T-helper 2 cell treated with Interferon-gamma antibody and Interleukin-4, amounts not matched to agents 100 ng/mL and 5 ng/mL, for 36 hours (primary cell): ENCODE measurements around the gene SHC3. TPM values are rescaled to one million over a fixed set of nuclear protein-coding genes. Genes with fewer than 3 reads are reported as not detected.

ENCODE experiments used
- intact Hi-C: fragments of 100-400 bp; cut with micrococcal nuclease; formaldehyde crosslinking; loops from one replicate; pipeline ENCODE4 v1.15.1; 2023
- total RNA-seq: library from RNA; stranded (reverse); gene quantifications from 2 replicates; pipeline ENCODE4 v1.2.3, GENCODE V29; 2022

Gene SHC3
- total RNA-seq, 1 donor from 2014 or later = not detected

DNA sequence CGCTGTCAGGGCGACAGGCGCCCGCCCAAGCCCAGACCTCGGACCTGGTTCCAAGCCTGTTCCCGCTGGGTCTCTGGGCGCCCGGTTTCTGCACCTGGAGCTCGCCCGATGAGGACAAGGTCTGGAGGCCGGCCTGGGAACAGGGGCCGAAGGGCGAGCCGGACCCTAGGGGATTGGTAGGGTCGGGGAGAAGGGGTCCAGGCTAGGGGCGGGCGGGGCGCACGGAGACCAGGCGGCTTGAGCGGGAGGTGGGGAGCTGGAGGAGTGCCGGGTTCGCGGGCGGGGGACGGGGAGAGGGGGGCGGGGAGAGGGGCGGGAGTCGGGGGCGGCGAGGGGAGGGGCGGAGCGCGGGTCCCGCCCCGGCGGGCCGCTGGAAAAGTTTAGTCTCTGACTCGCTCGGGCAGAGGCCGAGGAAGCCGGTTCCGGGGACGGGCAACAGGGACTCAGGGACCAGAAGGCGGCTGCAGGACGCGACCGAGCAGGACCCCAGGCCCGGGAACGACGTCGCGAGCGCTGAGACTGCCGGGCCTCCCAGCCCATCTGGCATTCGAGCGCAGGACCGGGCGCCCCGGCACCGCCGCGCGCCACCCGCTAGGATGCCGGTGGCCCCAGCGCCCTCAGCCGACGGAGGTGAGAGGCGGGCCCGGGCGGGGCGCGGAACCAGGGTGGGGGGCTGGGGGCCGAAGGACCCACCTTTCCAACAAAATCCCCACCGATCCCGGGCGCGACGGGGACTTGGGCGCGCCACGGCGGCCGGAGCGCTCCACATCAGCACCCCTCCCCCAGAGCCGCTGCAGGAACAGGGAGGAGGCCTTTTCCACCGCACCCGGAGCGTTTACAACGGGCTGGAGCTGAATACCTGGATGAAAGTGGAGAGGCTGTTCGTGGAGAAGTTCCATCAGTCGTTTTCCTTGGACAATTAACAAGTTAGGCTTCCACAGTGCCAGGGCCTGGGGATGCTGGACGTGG lies 187.3 kb downstream of the SHC3 start, which contains the start of gene S1PR3:
TSS of gene S1PR3 (plus strand) at position 403 of the 969 bp plus-strand sequence. CDS start 9,733 bp downstream, outside the sequence.
- intact Hi-C loops = loop anchor here (5.0 kb wide), 1 partner anchor 1019 kb away; the partner anchor contains the start of gene CDK20

DNA sequence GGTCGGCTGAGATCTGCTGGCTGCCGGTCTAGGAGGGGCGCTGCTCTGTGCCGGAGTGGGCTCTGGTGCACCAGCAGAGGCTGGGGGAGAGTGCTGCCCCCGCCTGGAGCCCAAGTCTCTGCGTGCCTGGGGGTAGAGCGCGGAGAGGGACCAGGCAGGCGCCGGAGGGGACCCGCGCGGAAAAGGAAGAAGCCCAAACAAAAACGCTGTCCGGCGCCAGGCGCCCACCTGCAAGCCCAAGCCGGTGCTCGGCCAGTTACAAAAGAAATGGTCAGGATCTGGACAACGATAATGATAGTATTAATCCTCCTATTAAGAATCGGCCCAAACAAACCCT lies 187.9 kb downstream of the SHC3 start:
- intact Hi-C loops = loop anchor here (5.0 kb wide), 1 partner anchor 1018 kb away; the partner anchor contains the start of gene CDK20

DNA sequence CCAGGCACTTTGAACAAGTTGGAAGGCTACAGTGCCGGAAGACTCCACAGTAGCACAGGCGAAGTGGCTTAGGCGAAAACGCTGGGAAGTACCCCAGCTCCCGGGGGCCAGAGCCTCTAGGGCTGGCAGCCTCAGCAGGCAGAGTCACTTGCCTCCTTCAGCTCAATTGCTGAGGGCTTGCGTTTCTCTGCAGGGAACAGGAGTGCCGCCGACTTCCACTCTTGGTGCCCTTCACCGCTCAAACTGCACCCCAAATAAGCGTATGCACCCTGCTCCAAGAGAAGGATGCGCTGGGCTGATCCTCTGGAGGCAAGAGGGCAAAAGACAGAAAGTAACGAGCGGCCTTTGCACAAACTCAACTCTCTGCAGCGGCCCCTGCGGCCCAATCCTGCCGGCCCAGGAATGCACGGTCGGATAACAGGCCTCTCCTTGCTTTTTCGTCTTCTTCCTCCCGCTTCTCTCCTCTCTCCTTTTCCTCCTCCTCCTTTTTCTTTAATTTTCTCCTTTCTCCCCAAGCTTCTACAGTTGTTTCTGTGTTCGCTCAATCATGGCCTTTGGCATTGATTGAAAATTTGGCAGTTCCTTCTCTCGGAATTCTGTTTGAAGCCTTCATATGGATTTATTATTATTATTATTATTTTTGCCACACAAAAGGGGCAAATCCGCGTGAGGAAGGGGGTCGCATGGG lies 188.4 kb downstream of the SHC3 start:
- intact Hi-C loops = loop anchor here (5.0 kb wide), 1 partner anchor 1018 kb away; the partner anchor contains the start of gene CDK20

DNA sequence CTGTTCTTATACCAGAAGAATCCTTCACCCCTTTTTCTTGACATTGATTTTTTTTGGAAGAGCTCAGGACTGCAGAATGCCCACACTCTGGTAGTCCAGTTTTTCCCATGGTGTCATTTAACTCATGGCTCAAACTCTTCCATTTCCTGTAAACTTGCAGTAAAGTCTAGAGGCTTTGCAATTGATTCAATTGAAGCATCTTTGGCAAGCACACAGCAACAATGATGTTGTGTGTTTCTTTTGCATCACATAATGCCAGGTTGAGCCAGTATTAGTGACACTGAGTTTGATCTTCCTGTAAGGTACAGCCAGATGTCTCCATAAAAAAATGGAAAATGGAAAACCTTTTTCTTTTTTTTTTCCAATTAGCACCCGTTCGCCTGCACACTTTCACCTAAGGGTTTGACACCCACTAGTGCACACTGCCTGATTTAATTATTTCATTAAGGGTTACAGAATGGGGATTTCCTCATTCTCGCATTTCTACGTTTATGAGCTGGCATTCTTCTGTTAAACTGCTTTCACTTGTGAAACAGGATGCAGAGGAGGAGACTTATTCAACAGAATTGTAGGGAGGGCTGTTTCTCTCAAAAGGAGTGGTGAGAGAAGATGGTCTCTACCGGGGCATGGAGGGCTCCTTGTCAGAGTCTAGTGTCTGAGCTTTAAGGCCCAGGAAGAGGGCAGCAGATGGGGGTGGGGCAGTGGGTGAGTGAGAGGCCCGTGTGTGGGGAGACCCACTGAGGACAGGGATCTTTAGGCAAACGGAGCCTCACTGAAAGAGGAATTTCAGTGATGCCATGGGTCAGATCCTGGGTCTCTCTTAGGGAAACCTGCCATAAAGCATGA lies 189.6 kb downstream of the SHC3 start:
- intact Hi-C loops = loop anchor here (1.0 to 5.0 kb wide), 3 partner anchors 37 to 154 kb away; no protein-coding TSS in a partner anchor

DNA sequence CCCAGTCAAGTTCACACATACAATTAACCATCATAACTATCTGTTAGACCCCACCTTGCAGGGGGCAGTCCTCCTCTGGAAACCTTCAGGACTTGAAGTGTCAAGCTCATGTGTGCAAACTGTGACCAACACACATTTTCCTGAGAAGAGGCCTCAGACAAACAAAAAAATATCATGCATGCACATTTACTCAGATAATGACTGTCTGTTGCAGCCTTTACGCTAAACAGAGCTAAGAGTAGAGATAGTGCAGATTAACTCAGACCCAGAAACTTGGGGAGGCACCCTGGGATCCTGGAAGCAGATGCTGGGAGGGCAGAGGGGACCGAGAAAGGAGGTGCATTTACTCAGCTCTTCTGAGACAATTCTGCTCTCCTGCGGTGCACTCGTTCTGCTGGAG lies 191.0 kb downstream of the SHC3 start:
- intact Hi-C loops = loop anchor here (2.0 to 5.0 kb wide), 2 partner anchors 35 to 65 kb away; no protein-coding TSS in a partner anchor

DNA sequence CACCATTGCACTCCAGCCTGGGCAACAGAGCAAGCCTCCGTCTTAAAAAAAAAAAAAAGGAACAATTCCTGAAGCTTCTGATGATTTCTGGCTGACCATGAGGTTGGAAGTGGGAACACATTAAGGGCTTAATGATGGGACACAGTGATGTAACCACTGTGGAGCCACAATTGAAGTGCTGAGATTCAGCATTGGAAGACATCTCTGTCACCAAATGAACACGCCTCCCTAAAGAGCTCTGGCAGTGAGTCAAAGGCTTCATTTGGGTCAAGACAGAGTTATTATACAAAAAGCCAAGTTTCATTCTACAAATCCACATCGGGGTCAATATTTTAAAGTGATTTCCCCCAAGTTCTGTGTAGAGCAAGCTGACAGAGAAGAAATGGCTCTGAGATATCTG lies 191.8 kb downstream of the SHC3 start:
- intact Hi-C loops = loop anchor here (5.0 kb wide), 1 partner anchor 34 kb away; no protein-coding TSS in a partner anchor

DNA sequence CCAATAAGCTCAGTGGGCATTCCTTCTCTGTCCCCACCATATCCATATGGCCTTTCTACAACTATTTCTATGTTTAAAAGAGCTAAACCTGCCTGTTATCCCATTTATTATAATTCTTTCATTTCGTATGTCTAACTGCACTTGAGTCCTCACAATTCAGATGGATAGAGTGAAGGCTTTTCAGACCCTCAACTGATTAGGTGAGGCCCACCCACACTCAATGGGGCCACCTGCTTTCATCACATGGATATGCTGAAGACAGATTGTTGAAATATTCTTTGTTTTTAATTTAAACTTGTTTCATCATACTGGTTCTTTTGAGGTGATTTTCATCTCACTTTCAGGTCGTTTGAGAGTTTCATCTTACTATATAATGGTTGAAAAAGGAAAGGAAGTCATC lies 193.0 kb downstream of the SHC3 start:
- intact Hi-C loops = loop anchor here (5.0 kb wide), 1 partner anchor 33 kb away; no protein-coding TSS in a partner anchor

DNA sequence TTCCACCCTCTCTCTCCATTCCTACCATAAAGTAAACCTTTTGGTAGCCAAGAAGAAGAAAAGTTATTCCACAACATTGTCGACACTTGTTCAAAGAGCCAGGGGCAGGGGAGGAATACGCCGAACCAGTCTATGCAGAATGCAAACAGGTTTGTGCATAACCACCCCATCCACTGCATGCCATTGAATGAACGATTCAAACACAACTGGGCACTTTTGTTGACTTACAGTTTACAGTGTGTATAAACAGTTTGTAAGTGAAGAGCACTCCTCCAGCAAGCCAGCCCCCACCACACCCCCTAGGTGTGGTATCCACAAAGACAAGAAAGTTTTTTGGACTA lies 194.1 kb downstream of the SHC3 start:
- intact Hi-C loops = no loop called here

DNA sequence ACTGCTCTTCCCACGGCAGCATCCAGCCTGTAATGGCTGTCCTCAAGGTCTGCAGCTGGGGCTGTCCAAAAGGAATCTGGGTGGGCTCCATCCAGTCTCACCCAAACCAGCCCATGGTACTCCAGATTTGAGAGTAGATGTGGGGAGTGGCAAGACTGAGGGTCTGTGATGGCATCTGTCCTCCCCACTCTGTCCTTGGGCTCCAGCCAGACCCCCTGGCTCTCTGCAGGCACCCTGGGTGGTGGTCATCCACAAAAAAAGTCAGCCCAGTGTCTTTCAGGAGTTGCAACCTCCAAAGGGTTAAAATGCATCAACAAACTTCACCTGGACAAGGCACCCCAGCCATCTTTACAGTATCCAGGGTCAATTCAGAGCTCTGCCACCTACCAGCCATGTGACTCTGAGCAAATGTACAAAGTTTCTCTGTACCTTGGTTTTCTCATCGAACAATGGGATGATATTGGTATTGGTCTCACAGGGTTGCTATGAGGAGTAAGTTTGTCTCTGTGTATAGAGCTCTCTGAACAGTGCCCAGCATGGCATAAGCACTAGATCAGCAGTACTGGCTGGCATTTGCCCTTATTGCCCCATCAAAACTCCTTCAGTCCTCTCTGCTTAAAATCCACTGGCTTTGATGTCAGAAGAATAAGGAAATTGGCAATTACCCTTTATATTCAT lies 194.6 kb downstream of the SHC3 start:
- intact Hi-C loops = no loop called here

DNA sequence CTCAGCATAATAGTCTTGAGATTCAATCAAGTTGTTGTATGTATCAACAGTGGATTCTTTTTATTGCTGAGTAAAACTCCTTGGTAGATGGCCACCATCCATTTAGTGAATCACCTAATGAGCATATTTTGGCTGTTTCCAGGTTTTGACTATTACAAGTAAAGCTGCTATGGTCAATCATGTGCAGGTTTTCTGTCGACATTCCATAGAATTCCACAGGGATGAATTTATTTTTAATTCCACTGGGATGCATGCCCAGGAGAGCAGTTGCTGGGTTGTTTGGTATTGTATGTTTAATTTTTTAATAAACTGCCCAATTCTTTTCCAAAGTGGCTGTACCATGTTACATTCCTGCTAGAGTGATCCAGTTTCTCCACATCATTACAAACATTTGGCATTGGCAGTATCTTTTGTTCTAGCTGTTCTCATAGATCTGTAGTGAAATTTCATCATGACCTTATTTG lies 197.8 kb downstream of the SHC3 start:
- intact Hi-C loops = no loop called here

DNA sequence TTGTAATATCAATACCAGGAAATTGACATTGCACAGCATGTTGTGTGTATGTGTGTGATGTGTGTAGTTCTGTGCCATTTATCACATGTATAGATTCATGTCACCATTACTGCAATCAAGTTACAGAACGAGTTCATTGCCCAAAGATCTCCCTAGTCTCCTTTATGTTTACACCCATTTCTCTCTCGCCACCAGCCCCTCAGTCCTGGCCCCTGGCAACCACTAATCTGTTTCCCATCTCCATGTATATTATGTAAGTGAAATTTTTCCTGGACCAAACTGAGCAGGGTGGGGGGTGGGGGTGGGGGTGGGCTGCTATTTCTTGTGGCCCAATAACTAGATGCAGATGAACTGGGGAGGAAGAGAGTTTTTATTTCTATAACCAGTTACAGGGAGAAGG lies 198.8 kb downstream of the SHC3 start:
- intact Hi-C loops = no loop called here

DNA sequence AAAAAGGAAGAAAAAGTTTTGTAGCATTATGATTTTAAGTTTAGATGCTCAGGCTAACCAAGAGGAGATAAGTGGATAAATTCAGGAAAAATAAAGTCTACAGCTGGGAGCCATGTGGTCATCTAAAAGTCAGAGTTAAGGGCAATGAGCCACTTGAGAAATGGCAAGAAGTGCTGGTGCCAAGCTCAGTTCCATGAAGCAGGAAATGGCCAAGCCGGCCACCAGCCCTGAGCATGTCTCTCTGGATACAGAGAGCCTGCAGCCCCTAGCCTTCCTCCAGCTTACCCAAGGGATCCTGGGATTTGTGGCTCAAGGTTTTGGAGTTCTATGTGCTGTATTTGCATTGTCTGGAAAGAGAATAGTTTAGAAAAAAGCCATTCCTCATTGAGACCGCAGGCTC lies 199.6 kb downstream of the SHC3 start:
- intact Hi-C loops = no loop called here

DNA sequence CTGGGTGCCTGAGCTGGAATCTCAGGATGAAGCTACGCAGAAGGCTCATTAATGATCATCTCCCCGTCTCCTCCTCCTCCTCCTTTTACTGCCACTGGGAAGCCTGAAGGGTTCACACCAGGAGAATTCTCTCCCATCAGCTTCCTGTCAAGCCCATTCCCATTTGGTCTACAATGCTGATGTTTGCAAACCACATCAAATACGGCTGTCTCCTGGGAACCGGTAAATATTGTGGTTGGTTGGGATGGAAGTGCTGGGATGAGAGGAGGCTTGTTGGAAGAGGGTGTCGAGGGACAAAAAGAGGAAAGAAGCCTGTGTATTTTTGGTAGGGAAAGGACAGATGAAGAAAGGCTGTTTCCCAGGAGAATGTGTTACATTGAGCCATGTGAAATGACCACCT lies 200.6 kb downstream of the SHC3 start:
- intact Hi-C loops = no loop called here

DNA sequence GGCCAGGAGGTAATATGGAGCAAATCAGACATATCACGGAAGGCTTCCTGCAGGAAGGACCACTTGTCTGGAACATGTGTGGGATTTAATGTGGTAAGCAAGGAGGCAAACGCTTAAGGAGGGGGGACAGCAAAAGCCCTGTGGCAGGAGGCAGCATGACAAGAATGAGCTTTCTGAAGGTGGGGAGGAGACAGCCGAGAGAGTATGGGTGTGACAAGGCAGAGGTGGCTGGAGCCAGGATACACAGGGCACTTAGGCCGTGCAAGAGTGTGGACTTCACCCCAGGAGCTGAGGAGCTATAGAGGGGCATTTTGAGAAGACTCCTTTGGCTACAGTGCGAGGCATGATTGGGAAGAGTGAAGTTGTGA lies 201.7 kb downstream of the SHC3 start:
- intact Hi-C loops = no loop called here

DNA sequence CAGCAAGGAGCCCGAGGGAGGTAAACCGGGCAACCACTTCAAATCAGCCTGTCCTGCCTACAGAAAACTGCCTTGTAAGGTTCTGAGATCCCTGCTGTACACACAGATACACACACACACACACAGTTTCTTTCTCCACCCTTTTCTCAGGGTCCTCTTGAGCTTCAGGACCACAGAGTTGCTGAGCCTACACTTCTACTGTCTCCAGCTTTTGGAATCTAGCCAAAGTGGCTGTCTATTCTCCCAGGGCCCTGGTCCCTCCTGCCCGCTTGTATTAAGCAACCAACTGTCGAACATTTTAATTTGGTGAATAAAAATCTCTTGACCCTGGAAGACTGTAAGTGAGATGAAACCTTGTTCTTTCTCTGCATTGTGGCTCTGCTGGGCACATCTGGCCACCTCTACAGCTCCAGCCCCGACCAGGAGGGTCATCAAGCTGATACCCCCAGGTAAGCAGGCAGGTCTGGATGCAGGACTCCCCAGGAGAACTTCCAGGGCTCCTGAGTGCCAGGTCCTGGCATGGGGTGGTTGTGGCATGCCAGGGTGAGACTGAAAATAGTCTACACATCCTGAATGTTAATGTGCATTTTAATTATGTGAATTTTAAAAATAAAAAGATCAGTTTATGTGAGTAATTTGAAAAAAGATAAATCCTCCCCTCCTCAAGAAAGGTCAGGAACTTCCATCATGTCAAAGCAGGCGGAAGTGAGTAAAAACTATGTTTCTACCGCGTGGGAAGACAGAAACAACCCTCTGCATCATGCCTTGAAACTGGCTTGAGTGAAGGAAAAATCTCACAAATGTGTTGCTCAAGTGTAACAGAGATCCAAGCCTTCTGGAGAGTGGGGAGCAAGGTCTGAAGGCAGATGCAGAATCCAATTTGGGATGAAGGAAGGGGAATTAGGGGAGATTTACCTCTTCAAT lies 202.4 kb downstream of the SHC3 start:
- intact Hi-C loops = no loop called here

DNA sequence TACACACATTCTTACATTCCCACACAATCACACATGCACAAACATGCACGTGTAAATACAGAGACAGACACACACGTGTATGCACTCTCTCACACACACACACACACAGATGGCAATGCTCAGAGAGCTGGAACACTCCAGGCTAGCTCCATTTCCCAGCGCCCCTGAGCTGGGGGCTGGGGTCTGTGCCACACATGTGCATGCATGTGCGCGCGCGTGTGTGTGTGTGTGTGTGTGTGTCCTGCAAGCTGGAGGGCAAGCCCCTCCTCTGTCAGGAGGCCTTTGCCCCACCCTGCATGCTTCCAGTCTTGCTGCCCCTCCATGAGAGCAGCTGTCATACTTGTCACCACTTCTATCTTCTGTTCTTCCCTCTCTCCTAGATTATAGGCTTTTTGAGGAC lies 204.0 kb downstream of the SHC3 start:
- intact Hi-C loops = no loop called here

DNA sequence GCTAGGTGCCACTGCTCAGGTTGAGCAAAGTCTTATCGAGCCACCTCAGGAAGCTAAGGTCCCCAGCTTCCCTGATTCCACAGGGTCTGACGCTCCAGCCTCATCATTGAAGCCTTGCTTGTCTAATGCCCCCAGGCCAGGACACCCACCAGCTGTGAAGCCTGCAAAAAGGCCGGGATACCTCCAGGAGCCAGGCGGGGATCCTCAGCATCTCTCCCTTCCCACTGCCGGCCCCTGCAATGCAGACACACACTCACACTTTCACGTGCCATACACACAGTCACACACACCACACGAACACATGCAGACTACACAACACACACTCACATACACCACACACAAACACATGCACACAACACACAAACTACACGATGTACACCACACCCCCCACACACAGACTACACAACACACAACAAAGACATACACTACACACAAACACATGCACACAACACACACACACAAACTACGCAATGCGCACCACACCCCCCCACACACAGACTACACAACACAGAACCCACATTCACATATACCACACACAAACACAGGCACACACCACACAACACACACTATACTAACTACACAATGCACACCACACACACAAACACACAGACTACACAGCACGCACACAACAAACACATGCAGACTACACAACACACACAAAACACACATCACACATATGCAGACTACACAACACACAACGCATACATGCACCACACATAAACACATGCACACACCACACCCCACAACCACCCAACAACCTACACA lies 205.2 kb downstream of the SHC3 start:
- intact Hi-C loops = no loop called here

DNA sequence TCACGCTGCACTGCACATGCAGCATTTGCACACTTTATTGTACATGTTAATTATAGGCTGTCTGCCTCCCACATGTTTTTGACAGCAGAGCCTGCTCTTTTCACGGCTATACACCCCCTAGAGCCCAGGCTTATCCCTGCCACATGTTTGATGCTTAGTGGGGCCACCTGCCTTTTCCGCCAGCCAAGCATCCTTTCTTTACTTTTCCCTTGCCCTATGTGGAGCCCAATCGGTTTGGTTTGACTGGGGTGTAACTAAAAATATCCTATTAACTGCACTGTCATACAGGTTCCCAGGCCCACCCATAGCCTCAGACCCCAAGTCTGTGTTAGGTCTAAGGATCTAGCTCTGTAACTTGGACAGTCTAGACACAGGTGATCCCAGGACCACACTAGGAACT lies 206.2 kb downstream of the SHC3 start:
- intact Hi-C loops = no loop called here
